ENCODE measurements around the gene GATM. TPM values are rescaled to one million over a fixed set of nuclear protein-coding genes. Genes with fewer than 3 reads are reported as not detected.

Gene GATM
- total RNA-seq, 2 donors from 2014 or later, result 12.9 to 254 TPM

DNA sequence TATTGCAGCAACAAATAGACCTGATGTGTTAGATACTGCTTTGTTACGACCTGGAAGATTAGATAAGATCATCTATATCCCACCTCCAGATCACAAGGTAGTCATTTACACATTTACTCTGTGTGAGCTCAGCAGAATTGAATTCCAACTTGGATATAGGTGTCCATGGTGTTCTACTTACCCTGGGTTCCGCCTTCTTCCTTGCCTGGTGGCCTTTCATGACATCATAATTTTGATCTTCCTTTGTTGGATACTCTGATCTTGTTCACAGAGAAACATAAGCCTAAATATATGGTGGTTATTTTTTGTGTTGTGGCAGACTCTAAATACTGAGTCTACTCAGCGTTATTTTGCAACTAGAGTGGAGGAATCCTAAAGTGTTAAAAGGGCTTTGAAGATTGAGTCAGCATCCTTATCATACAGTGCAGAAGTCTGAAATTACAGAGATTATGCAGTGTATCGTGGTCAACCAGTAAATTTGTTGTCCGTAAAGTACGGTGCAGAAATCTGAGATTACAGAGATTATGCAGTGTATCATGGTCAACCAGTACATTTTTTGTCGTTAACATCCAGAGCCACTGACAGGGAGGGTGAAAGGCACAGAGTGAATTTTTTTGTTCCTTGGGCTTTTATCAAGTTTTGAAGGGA is 39.1 kb upstream of the GATM start:
- H3K36me3 ChIP-seq, result no peaks in the 10 kb centered on the region

GRCh38 chr15:45414215-45414885 is 36.0 kb upstream of the GATM start:
- Histone ChIP-seq H3K4me3 (no peak overlapping the region), H3K4me1 (replicated peaks) (peaks cover 2% of the 10 kb centered on the region), H3K27me3 (replicated peaks; ENCODE audit: insufficient read depth) (no peaks in the 10 kb centered on the region), H3K9me3 (no peaks in the 10 kb centered on the region), H3K27ac (no peak overlapping the region), H3K36me3 (peaks cover 7 to 8% of the 10 kb centered on the region in 2 donors)
- no peak for DNase-seq (ENCODE audit: low spot score)
- intact Hi-C loops (cut with DNase I), result no loop called here
- no peak for TF ChIP-seq CTCF (IDR thresholded peaks at IDR 0.05)
- TF ChIP-seq POLR2A (IDR thresholded peaks at IDR 0.05), result no peak
- WGBS, result 53% methylated on average over 5 of the region's 5 CpGs

More for the DNA sequence above, 39.1 kb upstream of the GATM start:
- Histone ChIP-seq H3K4me3 (no peak overlapping the region), H3K4me1 (replicated peaks) (peaks cover 2% of the 10 kb centered on the region), H3K27ac (no peak overlapping the region), H3K27me3 (replicated peaks; ENCODE audit: insufficient read depth) (no peaks in the 10 kb centered on the region), H3K9me3 (no peaks in the 10 kb centered on the region)
- DNase-seq (ENCODE audit: low spot score), result no peak
- intact Hi-C loops (cut with DNase I), result no loop called here
- 94% methylated on average over 7 of the region's 7 CpGs for WGBS
- no peak for TF ChIP-seq POLR2A (IDR thresholded peaks at IDR 0.05)
- no peak for TF ChIP-seq CTCF (IDR thresholded peaks at IDR 0.05)
- no peak for TF ChIP-seq POLR2AphosphoS5 (IDR thresholded peaks at IDR 0.05)

GRCh38 chr15:45409596-45409995 is 31.3 kb upstream of the GATM start:
- Histone ChIP-seq H3K4me3 (no peak overlapping the region), H3K4me1 (replicated peaks) (peaks cover 2% of the 10 kb centered on the region), H3K36me3 (peaks cover 7 to 8% of the 10 kb centered on the region in 2 donors), H3K9me3 (no peaks in the 10 kb centered on the region), H3K27ac (no peak overlapping the region), H3K27me3 (replicated peaks; ENCODE audit: insufficient read depth) (no peaks in the 10 kb centered on the region)
- 74% methylated on average over 5 of the region's 5 CpGs for WGBS
- no peak for DNase-seq (ENCODE audit: low spot score)
- TF ChIP-seq POLR2A (IDR thresholded peaks at IDR 0.05), result no peak
- no peak for TF ChIP-seq CTCF (IDR thresholded peaks at IDR 0.05)
- no peak for TF ChIP-seq POLR2AphosphoS5 (IDR thresholded peaks at IDR 0.05)
- intact Hi-C loops (cut with DNase I), result no loop called here

DNA sequence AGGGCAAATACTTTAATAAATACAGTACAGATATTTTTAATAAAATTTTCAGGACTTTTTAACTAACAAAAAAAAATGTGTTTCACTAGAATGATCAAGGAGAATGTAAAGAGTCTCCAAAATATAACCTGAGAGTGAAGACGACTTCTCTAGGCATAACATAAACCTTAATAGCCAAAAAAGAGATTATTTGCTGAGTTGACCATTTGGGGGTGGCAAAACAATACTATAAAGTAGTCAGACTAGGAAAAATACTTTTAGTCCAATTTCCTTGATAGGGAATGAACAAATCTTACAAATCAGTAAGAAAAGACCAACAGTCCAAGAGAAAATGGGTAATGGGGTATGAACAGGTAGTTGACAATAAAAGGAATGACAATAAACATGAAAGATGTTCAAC is 29.4 kb upstream of the GATM start:
- no peaks in the 10 kb centered on the region for H3K27me3 ChIP-seq (replicated peaks; ENCODE audit: insufficient read depth)
- H3K27ac ChIP-seq, result no peak overlapping the region
- no peak overlapping the region for H3K4me3 ChIP-seq
- intact Hi-C loops (cut with DNase I), result no loop called here
- no peaks in the 10 kb centered on the region for H3K4me1 ChIP-seq (replicated peaks)
- peaks cover 7 to 8% of the 10 kb centered on the region in 2 donors for H3K36me3 ChIP-seq
- TF ChIP-seq POLR2A (IDR thresholded peaks at IDR 0.05) (no peak), POLR2AphosphoS5 (IDR thresholded peaks at IDR 0.05) (no peak), CTCF (IDR thresholded peaks at IDR 0.05) (no peak)
- WGBS, result 89% methylated on average over 1 of the region's 1 CpG
- H3K9me3 ChIP-seq, result no peaks in the 10 kb centered on the region
- DNase-seq (ENCODE audit: low spot score), result no peak
